ENCODE data around the gene UXS1. TPM values are rescaled to one million over a fixed set of nuclear protein-coding genes. Genes with fewer than 3 reads are reported as not detected.

UXS1 gene
- total RNA-seq, 1 experiment from 2014 or later, result 46.3 TPM

GRCh38 chr2:106189325-106189724 lies 4.8 kb downstream of the UXS1 start:
- no peak overlapping the region for H3K27ac ChIP-seq (ENCODE audit: insufficient read length, low read depth, low read length)

More at GRCh38 chr2:106189325-106189724, 4.8 kb downstream of the UXS1 start:
- Histone ChIP-seq H3K9ac (ENCODE audit: extremely low read depth, insufficient read length, low read length) (no peak overlapping the region), H3K4me2 (ENCODE audit: insufficient read depth, insufficient read length, low read length) (no peak overlapping the region), H4K8ac (replicated peaks; ENCODE audit: insufficient read length, low read depth, low read length) (no peak overlapping the region), H3K79me1 (ENCODE audit: insufficient read depth, low read depth, low read length, poor library complexity, severe bottlenecking) (peaks cover 10% of the 10 kb centered on the region), H4K5ac (ENCODE audit: insufficient read length, low read depth, low read length) (no peak overlapping the region), H2BK20ac (ENCODE audit: low read depth, low read length, poor library complexity, severe bottlenecking) (no peak overlapping the region), H3T11ph (ENCODE audit: low read length) (no peak overlapping the region), H2BK5ac (ENCODE audit: insufficient read length, low read length) (no peak overlapping the region), H3K79me2 (ENCODE audit: insufficient read depth, low read length) (peaks cover 48% of the 10 kb centered on the region; the same call in 1 of the 2 replicates), H3K56ac (ENCODE audit: insufficient read length, low read depth, low read length) (no peak overlapping the region), H3K9me3 (ENCODE audit: control insufficient read depth, low read depth, low read length) (no peaks in the 10 kb centered on the region), H4K20me1 (ENCODE audit: control insufficient read depth, insufficient read depth, insufficient read length) (peaks cover 4% of the 10 kb centered on the region), H3K23ac (ENCODE audit: insufficient read length, low read depth, low read length) (no peak overlapping the region), H3K14ac (ENCODE audit: insufficient read depth, low read length) (no peak overlapping the region; the same call in 1 of the 2 replicates), H2AFZ (ENCODE audit: low read length) (no peak overlapping the region), H3K18ac (ENCODE audit: insufficient read length, low read depth, low read length) (no peak overlapping the region), H3K4ac (ENCODE audit: low read depth, low read length) (no peak overlapping the region), H2AK5ac (ENCODE audit: insufficient read length, low read length) (no peak overlapping the region), H3K27me3 (ENCODE audit: insufficient read depth, low read length) (no peaks in the 10 kb centered on the region), H3K23me2 (ENCODE audit: insufficient read length, low read depth, low read length, poor library complexity, severe bottlenecking) (peaks cover 5% of the 10 kb centered on the region), H3K4me1 (ENCODE audit: insufficient read depth, low read length) (peaks cover 6% of the 10 kb centered on the region; the same call in 1 of the 2 replicates), H2BK15ac (ENCODE audit: low read depth, low read length) (no peak overlapping the region), H2BK120ac (ENCODE audit: low read depth, low read length, poor library complexity, severe bottlenecking) (no peak overlapping the region), H4K91ac (ENCODE audit: insufficient read length, low read depth, low read length) (no peak overlapping the region), H2BK12ac (ENCODE audit: insufficient read length, low read depth, low read length) (no peak overlapping the region)
- peaks cover 44 to 45% of the 10 kb centered on the region in 2 experiments for H3K4me1 Mint-ChIP-seq
- peaks cover 3 to 10% (median 4%) of the 10 kb centered on the region in 3 experiments; a peak in 5 of 7 replicates for H3K36me3 Mint-ChIP-seq (ENCODE audit: insufficient read depth in 1 of 3, low read depth in 3 of 3)
- no peak overlapping the region for H3K4me3 Mint-ChIP-seq
- no peak for DNase-seq
- no CpG with 5 or more reads among the region's 6 CpGs for WGBS (ENCODE audit: extremely low coverage, insufficient read length, low lambda C conversion rate)
- H3K9me3 Mint-ChIP-seq, result no peaks in the 10 kb centered on the region; a peak in 2 of 5 replicates
- peak overlapping the region in 2 of 3 experiments; percentile 10 to 92; a peak in 3 of 7 replicates for H3K27ac Mint-ChIP-seq
- no peaks in the 10 kb centered on the region for H3K27me3 Mint-ChIP-seq (ENCODE audit: low read depth)
- TF ChIP-seq, protein P1, sequence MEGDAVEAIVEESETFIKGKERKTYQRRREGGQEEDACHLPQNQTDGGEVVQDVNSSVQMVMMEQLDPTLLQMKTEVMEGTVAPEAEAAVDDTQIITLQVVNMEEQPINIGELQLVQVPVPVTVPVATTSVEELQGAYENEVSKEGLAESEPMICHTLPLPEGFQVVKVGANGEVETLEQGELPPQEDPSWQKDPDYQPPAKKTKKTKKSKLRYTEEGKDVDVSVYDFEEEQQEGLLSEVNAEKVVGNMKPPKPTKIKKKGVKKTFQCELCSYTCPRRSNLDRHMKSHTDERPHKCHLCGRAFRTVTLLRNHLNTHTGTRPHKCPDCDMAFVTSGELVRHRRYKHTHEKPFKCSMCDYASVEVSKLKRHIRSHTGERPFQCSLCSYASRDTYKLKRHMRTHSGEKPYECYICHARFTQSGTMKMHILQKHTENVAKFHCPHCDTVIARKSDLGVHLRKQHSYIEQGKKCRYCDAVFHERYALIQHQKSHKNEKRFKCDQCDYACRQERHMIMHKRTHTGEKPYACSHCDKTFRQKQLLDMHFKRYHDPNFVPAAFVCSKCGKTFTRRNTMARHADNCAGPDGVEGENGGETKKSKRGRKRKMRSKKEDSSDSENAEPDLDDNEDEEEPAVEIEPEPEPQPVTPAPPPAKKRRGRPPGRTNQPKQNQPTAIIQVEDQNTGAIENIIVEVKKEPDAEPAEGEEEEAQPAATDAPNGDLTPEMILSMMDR (conservative IDR thresholded peaks at IDR 0.05), result no peak
